GM10266 (cell line): ENCODE data around the gene DLEC1.

Source experiments
- DNase-seq: peaks from one replicate; pipeline ENCODE4 v3.0.0; 2012; ENCODE audit errors: extremely low spot score
- CTCF ChIP-seq: IDR thresholded peaks from 2 replicates; pipeline ENCODE4 v1.5.1; 2012; ENCODE audit warnings: mild to moderate bottlenecking, low read depth; ENCODE audit not compliant: control insufficient read depth, insufficient read depth; ENCODE audit errors: missing control alignments

DLEC1 gene

GRCh38 chr3:38115645-38116427 lies 76.8 kb downstream of the DLEC1 start:
- TF ChIP-seq CTCF, result no peak
- no peak for DNase-seq

GRCh38 chr3:38116471-38117162 lies 77.6 kb downstream of the DLEC1 start:
- TF ChIP-seq CTCF, result no peak
- DNase-seq, result no peak

GRCh38 chr3:38117163-38117716 lies 78.2 kb downstream of the DLEC1 start:
- DNase-seq, result no peak
- no peak for TF ChIP-seq CTCF

- peak; percentile 77 for TF ChIP-seq CTCF
- peak; percentile 74 for DNase-seq
Measured at GRCh38 chr3:38117748-38118420, 78.9 kb downstream of the DLEC1 start.

- TF ChIP-seq CTCF, result no peak
- no peak for DNase-seq
Measured at GRCh38 chr3:38118421-38119247, 79.6 kb downstream of the DLEC1 start.

GRCh38 chr3:38119248-38119544 lies 80.2 kb downstream of the DLEC1 start:
- TF ChIP-seq CTCF, result no peak
- DNase-seq, result no peak
